AG08396 (cell line): ENCODE measurements around the gene APBB1IP.

Experiments
- DNase-seq: peaks from one replicate; pipeline ENCODE4 v3.0.0; 2012; ENCODE audit warnings: low spot score, mixed read lengths

The APBB1IP gene

DNA sequence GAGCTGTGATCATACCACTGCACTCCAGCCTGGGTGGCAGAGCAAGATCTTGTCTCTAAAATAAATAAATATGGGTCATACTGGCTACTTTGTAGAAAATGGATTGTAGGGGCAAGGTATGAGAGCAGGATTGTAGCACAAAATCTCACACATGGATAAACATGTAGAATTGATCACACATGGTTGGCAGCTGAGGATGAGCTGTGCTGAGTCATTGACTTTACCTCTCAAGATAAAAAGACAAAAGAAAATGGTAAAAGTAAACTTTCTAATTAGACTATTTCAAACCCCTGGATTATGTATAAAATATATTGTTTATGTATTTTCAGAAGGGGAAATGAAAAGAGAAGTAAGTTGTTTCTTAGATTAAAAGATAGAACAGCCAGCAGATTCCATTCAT is 69.3 kb downstream of the APBB1IP start:
- no peak for DNase-seq

DNA sequence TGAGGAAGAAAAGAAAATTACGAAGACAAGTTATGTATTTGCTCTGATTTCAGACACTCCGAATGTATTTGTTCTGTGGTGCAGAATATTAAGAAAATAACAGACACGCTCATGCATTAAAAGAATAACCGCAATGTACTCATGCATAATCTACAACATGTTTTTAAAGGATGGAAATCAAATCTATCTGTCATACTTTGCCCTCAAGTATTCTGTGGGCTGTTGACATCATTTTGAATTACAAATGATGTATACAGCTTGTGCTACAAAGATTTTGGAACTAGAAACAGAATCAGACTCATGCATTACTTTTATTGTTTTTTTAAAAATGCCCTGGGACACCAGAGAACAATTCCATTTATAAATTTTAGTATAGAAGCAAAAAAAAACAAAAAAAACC is 69.9 kb downstream of the APBB1IP start:
- no peak for DNase-seq

DNA sequence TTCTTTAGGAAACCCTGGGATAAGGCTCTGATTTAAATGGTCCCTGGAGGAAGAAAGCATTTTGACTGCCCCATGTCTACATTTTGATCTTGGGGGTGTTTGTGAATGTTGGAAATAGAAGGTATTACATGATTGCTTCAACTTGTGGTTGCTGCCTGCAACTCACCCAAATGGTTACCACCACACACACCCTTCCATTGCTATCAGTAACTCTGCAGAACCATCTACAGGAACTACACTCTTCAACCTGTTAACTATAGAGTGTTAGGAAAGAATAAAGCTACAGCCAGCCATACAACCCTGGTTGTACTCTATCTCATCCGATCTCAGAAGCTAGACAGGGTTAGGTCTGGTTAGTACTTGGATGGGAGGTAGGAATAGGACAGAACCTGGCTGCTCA is 71.2 kb downstream of the APBB1IP start:
- no peak for DNase-seq

DNA sequence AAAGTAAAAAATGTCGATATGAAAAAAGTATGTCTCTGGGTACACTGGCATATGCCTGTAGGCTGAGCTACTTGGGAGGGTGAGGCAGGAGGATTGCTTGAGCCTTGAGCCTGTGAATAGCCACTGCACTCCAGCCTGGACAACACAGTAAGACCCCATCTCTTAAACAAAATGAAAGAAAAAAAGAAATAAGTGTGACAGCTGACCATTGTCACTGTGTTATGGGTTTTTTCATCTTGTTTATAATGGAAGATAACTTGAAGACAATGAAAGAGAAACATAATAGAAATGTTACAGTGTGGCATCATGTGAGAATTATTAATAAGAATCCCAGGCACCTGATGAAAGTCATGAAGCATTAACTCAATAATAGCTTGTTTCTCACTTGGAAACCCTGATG is 75.0 kb downstream of the APBB1IP start:
- no peak for DNase-seq

DNA sequence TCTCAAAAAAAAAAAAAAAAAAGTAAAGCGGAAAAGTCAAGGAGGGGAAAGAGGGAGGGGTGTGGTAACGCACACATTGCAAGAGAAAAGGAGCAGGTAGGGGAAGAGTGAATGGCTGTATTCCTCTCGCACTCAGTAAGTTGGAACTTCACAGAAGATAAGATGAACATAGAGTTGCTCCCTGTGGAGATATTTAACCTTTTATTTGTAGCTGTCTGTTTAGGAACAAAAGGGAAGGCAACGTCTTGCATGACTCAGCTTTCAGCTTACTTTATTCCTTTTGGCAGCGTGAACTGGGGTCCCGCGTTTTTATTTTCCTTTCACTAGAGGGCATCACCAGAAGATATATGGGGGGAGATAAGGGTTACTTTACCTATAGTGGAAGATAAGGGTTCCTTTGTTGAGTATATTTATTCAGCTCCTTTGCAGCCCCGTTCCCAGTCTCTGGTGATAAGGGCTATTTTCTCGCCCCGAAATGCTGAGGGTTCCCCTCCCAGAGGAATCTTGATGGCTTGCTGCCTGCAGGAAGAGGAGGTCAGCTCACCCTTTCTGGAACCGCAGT is 78.5 kb downstream of the APBB1IP start:
- DNase-seq, result no peak

DNA sequence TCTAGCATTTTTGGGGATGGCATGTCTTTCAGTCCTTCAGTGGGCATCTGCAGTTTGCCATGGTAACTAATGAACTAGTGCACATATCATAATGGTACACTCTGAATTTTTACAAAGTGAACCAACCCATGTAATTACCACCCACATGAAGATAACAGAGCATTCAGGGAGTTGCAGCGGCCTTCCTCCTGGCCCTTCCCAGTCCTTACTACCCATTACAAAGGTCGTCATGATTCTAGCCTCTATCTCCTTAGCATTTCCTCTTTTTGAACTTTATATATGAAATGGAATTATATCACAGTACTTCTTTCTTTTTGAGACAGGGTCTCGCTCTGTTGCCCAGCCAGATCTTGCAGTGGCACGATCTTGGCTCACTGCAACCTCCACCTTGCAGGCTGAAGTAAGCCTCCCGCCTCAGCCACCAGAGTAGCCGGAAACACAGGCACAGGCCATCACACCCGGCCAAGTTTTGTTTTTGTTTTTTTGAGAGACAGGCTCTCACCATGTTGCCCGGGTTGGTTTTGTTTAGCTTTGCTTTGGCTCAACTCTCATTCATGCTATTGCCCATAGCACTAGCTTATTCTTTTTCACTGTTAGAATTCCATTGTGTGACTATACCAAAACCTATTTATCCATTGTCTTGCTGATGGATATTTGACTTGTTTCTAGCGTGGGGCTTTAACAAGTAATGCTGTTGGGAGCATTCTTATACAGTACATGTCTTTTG is 79.2 kb downstream of the APBB1IP start:
- DNase-seq, result no peak

DNA sequence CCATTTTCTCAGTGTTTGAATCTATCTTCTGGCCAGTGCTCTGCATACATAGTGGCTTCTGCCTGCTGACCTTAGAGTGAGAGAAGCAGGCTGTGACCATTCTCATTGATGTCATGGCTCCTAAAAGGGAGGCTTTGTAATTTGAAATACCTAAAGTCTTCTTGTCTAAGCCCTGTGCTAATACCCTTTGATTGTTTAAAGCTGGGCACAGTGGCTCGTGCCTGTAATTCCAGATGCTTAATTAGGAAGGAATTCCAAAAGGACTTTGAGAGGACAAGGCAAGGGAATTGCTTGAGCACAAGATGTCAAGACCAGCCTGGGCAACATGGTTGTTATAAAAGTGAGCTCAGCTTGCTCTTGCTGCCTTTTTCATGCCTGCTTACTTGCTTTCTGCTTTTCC is 81.7 kb downstream of the APBB1IP start:
- no peak for DNase-seq

DNA sequence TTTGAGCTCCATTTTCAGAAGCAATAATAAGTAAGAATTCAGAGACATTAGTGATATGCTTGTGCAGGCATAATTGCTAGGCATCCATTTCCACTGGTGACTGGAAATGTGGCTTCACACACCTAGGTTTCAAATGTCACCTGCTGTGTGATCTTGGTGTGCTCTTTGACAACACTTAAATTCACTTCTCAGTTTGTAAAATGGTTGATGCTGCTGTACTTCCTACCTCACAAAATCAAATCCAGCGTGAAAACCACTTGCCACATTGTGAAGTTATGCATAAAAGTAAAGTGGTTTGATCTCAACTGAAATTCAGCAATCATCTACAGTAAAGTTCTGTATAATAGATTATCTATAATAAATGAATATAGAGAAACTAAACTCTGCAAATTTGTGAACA is 82.4 kb downstream of the APBB1IP start:
- DNase-seq, result no peak

DNA sequence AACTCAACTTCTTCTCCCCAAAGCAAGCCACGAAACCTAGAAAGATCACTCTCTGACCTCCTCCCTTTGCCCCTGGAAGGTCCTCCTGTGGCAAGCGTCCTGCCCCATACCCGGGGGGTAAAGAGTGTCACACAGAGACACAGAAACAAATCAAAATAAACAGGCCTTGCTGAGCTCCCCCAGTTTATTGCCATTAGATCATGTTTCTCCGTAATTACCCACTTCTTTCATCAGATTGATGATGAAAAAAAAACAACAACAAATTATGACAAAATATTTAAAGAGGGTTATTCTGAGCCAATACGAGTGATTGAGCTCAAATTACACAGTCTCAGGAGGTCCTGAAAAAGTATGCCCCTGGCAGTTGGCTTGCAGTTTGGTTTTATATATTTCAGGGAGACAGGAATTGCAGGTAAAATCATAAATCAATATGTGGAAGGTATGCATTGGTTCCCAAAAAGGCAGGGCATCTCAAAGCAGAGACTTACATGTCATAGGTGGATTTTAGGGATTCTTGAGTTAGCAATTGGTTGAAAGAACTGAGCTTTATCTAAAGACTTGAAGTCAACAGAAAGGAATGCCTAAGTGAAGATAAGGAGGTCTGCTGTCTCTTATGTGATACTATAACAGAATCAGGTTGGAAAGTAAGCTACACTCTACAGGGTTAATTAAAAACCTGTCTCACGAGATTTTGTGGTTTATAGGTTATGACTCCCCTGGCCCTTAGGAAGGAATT is 86.2 kb downstream of the APBB1IP start:
- no peak for DNase-seq

DNA sequence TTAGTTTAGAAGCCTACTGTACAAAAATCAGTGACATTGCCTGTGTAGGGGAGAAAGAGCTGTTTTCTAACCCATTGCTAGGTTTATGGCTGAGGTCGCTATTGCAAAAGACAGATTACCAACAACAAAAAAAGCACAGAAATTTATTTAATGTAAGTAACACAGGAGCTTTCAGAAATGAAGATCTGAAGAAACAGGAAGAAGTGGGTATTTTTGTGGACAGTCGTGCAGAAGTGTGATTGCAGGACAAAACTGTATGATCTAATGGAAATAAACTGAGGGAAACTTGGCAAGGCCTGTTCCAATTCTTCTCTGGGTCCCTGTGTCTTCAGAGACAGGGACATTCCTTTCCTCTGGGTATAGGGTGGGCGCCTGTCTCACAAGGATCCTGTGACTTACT is 87.4 kb downstream of the APBB1IP start:
- no peak for DNase-seq

DNA sequence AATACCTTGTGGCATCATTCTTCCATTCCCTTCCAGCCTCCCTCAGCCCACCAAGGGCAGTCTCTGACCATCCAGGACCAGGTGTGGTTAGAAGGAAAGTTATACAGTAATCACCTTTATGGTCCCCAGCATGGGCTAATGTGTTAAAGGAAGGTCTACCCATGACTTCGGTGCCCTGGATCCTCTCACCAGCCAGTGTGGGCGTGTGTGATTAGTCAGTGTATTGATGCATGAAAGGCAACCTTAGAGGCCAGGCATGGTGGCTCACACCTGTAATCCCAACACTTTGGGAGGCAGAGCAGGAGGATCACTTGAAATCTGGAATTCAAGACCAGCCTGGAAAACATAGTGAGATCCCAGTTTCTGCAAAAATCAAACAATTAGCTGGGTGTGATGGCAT is 88.9 kb downstream of the APBB1IP start:
- no peak for DNase-seq

DNA sequence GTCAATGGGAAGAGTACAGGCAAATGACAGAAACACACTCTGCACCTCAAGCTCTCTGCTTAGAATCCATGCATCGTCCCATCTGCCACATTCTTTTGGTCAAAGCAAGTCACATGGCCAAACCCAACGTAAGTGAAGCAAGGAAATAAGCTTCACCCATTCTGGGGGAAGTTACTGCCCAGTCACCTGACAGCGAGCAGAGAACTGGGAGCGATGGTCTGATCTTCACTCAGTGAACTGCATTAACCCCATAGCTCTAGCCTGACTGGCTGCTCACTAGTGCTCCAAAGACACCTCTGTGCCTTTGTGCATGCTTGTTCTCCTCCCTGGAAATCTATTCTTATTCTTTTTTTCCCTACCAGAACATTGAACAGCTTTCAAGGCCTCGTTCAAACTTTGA is 89.9 kb downstream of the APBB1IP start:
- no peak for DNase-seq

DNA sequence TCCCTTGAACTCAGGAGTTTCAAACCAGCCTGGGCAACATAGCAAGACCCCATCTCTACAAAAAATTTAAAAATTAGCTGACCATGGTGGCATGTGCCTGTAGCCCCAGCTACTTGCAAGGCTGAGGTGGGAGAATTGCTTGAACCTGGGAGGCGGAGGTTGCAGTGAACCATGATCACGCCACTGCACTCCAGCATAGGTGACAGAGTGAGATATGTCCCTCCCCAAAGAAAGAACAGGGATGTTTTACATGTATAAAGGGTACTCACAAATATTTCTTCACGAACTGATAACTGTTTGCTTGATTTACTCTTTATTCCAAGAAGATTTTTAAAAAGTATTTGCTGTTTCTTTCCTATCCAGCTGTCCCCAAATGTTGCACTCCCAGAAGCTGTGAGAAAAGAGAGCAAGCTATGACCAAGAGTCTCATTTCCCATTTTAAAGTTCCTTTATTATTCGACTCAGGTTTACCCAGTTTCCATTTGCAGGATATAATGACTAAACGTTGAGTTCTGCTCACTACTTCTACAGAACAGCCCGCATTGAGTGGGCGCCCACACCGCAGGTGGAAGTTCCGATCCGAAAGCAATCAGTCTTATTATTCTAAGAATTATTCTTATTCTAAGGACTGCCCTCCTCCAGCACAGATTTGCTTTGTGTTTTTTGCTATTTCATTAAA is 90.7 kb downstream of the APBB1IP start:
- no peak for DNase-seq

DNA sequence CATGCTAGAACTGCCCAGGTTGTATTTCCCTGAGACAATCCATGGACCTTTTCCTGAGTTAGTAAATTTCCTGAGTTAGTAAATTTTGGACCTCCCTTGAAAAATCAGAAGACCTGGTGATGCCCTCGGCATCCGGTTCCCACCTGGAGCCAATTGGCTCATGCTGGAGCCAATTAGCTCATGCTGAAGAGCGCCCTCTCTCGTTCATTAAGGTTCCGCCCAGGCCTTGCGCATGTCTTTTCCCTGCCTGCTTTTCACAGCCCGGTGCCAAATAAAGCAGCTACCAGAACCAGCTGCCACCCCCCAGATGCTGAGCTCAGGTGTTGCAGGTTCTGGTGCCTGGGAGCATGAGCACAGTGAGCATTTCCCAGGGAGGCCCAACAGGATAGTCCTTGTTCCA is 96.2 kb downstream of the APBB1IP start:
- no peak for DNase-seq

DNA sequence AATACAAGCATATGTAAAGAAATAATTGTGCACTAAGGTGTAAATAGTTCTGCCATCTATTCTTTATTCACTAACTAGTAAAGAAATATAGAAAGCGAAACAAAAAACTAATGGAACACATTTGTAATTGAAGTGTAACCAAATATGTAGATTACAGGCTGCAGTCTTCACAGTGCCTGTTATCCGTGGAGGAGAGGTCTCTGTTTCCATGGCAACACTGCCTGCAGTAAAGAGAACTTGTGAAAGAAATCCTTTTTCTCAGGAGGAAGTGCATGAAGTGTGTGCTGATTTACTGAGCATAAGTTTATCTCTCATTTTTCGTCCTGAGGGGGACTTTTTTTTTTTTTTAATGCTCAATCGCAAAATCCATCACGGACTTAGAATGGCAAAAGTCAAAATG is 102.5 kb downstream of the APBB1IP start:
- no peak for DNase-seq

DNA sequence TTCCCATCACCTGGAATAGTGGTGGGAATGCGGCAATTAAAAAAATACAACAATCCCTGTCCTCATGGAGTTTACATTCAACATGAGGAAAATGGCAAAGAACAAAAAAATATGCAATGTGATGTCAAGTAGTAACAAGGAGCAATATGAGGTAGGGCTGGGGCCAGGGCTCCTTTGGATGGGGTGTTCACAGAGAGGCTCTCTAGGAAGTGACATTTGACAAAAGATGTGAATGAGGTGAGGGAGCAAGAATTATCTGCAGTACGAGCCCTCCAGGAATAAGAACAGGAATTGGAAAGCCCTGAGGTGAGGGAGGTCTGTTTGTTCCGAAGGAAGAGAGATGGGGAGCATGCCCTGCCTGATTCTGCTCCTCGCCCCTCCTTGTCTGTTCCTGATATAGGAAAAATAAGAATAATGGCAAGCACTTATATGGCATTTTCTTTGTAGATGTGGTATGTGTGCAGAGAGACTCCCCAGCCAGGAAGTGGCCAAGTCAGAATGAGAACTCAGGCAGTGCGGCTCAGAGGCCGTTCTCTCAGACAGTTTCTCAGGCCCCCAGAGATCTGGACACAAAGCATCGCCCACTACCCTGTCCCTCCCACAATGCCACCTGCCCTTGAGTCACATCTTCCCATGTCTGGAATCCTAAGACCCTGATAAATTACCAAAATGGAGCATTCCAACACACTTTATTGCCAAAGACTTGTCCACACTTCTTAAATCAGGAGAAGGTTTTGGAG is 105.6 kb downstream of the APBB1IP start:
- DNase-seq, result no peak

DNA sequence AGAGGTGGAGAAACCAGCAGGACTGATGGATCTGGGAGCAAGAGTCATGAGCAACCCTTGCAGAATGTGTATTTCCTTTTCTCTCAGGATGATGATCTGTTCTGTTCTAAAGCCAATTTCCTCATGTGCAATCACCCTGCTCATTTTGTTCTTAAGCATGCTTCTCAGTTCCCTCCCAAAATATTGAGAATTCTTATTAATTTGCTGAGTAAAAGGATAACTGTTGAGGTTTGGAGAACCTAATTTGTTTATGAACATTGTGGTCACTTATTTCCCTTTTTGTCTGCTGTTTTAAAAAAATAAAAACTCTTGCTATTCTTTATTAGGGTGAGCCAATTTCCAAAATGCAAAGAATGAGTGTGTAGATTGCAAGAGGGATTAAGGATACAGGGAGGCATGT is 106.8 kb downstream of the APBB1IP start:
- DNase-seq, result no peak

DNA sequence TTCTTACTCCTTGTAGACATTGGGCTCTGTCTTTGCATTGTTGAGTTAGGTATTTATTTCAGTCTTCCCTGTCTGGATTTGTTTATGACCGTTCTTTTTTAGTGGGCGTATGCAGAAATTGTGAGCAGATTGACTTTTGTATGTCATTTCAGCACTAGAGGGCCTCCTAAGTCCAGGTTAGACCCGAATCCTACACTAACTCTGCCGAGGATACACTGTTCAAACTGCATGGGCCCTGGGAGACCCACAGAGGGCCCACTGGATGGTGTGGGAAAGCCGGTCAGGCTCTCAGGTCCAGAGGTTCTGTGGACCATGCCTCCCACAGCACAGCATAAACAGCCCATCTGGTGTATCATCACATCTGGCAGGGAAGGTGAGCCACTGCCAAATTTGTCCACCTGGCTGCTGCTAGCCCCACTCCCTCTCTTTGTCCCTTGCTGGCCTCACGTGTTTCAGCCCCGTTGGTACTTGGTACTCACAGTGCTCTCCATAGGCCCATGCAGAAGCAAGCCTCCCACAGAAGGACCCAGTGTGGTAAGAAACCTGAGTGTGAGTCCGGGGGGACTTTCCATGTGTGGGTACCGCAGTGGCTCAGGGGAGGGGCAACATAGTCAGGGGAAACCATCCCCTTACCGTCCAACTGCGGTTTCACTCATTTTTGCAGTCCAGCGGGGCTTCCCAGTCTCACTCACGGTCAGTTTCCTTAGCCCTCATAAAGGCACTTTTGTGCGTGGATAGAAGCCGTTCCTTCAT is 112.8 kb downstream of the APBB1IP start:
- DNase-seq, result no peak

DNA sequence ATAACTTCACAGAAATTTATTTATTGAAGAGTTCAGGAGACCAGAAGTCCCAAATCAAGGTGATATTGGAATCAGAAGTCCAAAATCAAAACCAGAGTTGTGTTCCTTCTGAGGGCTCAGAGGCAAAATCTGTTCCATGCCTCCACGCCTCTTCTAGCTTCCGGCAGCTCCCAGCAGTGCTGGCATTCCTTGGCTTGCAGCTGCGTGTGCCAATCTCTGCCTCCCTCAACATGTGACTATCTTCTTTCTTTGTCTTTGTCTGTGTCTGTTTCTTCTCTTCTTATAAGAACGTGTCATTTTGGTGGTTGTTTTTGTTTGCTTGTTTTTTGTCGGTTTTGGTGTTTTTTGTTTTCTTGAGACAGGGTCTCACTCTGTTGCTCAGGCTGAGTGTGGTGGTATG is 116.1 kb downstream of the APBB1IP start:
- no peak for DNase-seq

DNA sequence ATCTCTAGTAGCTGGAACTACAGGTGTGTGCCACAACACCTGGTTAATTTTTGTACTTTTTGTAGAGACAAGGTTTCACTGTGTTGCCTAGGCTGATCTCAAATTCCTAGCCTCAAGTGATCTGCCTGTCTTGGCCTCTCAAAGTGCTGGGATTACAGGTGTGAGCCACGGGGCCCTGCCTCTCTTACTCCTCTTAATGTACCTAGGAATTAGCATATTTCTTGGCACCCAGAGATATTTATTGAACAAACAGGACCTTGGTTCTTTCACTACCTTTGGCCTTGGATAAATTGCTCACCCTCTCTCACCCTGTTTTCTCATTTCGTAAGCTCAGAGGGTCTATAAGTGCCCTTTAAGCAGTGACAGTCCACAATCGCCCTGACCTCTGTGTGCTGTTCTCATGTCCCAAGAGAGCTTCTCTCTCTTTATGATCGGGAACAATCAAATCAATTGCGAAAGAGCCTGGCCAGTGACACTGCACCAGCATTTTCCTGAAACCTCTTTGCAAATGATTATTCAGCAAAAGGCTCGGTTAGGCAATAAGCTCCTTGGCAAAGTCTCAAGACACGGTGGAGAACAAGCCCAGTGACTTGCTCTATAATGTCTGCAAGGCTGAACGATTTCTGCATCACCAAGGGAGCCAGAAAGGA is 117.7 kb downstream of the APBB1IP start:
- no peak for DNase-seq
